Measurements from ENCODE around the gene TGFBR1. TPM values are rescaled to one million over a fixed set of nuclear protein-coding genes. Genes with fewer than 3 reads are reported as not detected.

Gene TGFBR1
- total RNA-seq, 1 donor from 2014 or later = 207 TPM

- Mint-ChIP-seq H3K4me1 (ENCODE audit: low read depth, unreplicated experiment) (no peaks in the 10 kb centered on the region), H3K27ac (ENCODE audit: unreplicated experiment) (no peak overlapping the region), H3K4me3 (ENCODE audit: unreplicated experiment) (no peak overlapping the region), H3K27me3 (ENCODE audit: unreplicated experiment) (peaks cover 5% of the 10 kb centered on the region), H3K36me3 (ENCODE audit: unreplicated experiment) (no peaks in the 10 kb centered on the region), H3K9me3 (ENCODE audit: unreplicated experiment) (no peaks in the 10 kb centered on the region)
- TF ChIP-seq CTCF (IDR thresholded peaks at IDR 0.05; ENCODE audit: partially characterized antibody, unreplicated experiment) = no peak
- DNase-seq = no peak
Observed at GRCh38 chr9:99057665-99058625, 47.0 kb upstream of the TGFBR1 start.

- no peaks in the 10 kb centered on the region for H3K9me3 Mint-ChIP-seq (ENCODE audit: unreplicated experiment)
- TF ChIP-seq CTCF (IDR thresholded peaks at IDR 0.05; ENCODE audit: partially characterized antibody, unreplicated experiment) = no peak
- no peak overlapping the region for H3K27ac Mint-ChIP-seq (ENCODE audit: unreplicated experiment)
- H3K36me3 Mint-ChIP-seq (ENCODE audit: unreplicated experiment) = no peaks in the 10 kb centered on the region
- peaks cover 7% of the 10 kb centered on the region for H3K27me3 Mint-ChIP-seq (ENCODE audit: unreplicated experiment)
- no peak for DNase-seq
- H3K4me3 Mint-ChIP-seq (ENCODE audit: unreplicated experiment) = no peak overlapping the region
- no peaks in the 10 kb centered on the region for H3K4me1 Mint-ChIP-seq (ENCODE audit: low read depth, unreplicated experiment)
Observed at GRCh38 chr9:99058964-99059921, 45.7 kb upstream of the TGFBR1 start.

DNA sequence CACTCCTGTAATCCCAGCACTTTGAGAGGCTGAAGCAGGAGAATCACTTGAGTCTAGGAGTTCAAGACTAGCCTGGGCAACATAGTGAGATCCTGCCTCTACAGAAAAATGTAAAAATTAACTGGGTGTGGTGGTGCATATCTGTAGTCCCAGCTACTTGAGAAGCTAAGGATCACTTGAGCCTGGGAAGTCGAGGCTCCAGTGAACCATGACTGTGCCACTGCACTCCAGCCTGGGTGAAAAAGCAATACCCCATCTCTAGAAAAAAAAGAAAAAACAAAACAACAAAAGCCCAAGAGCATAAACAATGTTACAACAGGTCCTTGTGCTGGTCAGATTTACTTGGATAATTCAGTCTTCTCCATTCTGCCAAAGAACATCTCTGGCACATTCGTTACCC lies 44.3 kb upstream of the TGFBR1 start:
- Mint-ChIP-seq H3K9me3 (ENCODE audit: unreplicated experiment) (no peaks in the 10 kb centered on the region), H3K27me3 (ENCODE audit: unreplicated experiment) (peaks cover 8% of the 10 kb centered on the region), H3K4me1 (ENCODE audit: low read depth, unreplicated experiment) (no peaks in the 10 kb centered on the region), H3K27ac (ENCODE audit: unreplicated experiment) (no peak overlapping the region), H3K4me3 (ENCODE audit: unreplicated experiment) (no peak overlapping the region), H3K36me3 (ENCODE audit: unreplicated experiment) (no peaks in the 10 kb centered on the region)
- no peak for TF ChIP-seq CTCF (IDR thresholded peaks at IDR 0.05; ENCODE audit: partially characterized antibody, unreplicated experiment)
- no peak for DNase-seq

- Mint-ChIP-seq H3K27me3 (ENCODE audit: unreplicated experiment) (peaks cover 5% of the 10 kb centered on the region), H3K4me1 (ENCODE audit: low read depth, unreplicated experiment) (no peaks in the 10 kb centered on the region), H3K27ac (ENCODE audit: unreplicated experiment) (no peak overlapping the region), H3K4me3 (ENCODE audit: unreplicated experiment) (no peak overlapping the region), H3K36me3 (ENCODE audit: unreplicated experiment) (no peaks in the 10 kb centered on the region), H3K9me3 (ENCODE audit: unreplicated experiment) (no peaks in the 10 kb centered on the region)
- DNase-seq = no peak
- TF ChIP-seq CTCF (IDR thresholded peaks at IDR 0.05; ENCODE audit: partially characterized antibody, unreplicated experiment) = no peak
Observed at GRCh38 chr9:99062549-99062948, 42.4 kb upstream of the TGFBR1 start.

Data from glutamatergic neuron (in vitro differentiated cells).